Motor neuron (in vitro differentiated cells): ENCODE data around the gene WWOX. TPM values are rescaled to one million over a fixed set of nuclear protein-coding genes. Genes with fewer than 3 reads are reported as not detected.
"Not testable (repeated sequence)": the region's sequence is repeated elsewhere in the genome, so short reads cannot be mapped to it uniquely, and the experiment has no call there.

Experiments
- ATAC-seq, 8 experiments: fragments of 200-7000 bp; cut with Tn5 transposase; replicated peaks in 6 of 8; 2 replicates each; pipeline ENCODE4 v1.8.0; 2021; ENCODE audit warnings: mild to moderate bottlenecking in 8 of 8, moderate library complexity in 8 of 8
- H3K27ac ChIP-seq, 2 donors: fragments of 250-450 bp; sonication (Bioruptor Pico); 2 replicates each; pipeline ENCODE4 v1.9.0; 2021; ENCODE audit warnings: antibody characterized with exemption in 2 of 2, mild to moderate bottlenecking in 2 of 2, moderate library complexity in 1 of 2
- H3K4me1 ChIP-seq, 2 donors: fragments of 250-450 bp; sonication (Bioruptor Pico); replicated peaks in 1 of 2; 2 replicates each; pipeline ENCODE4 v1.6.1; 2021; ENCODE audit warnings: antibody characterized with exemption in 2 of 2, mild to moderate bottlenecking in 2 of 2, moderate library complexity in 1 of 2
- H3K4me3 ChIP-seq, 5 donors: fragments of 250-450 bp; sonication (Bioruptor Pico); 2 replicates each; pipeline ENCODE4 v1.9.0; 2021; ENCODE audit warnings: antibody characterized with exemption in 5 of 5, mild to moderate bottlenecking in 5 of 5, moderate library complexity in 4 of 5
- WGBS, 10 experiments: fragments of 450-650 bp; shearing (Covaris generic); methylation state at CpG; one replicate each; pipeline ENCODE4 v1.0.0; 2022; 5-methylcytosine and 5-hydroxymethylcytosine counted together
- in situ Hi-C, 9 experiments: fragments of 400-800 bp; cut with MboI; loops; one replicate each; pipeline ENCODE4 v1.15.0; 2021; ENCODE audit warnings: low sequenced_read_pairs in 9 of 9, low pct_unique_long_range_greater_than_20kb in 2 of 9; ENCODE audit not compliant: unreplicated experiment in 9 of 9
- total RNA-seq, 8 experiments: library from RNA; unstranded; fragments of 300-600 nt; gene quantifications; 2 replicates each; pipeline versions ENCODE4 v1.2.3 to v1.2.4, GENCODE V29; 2022

Gene WWOX
- total RNA-seq, 8 experiments from 2014 or later: 10.3 to 27.8 (median 12.3) TPM

GRCh38 chr16:79037521-79038373, 938.3 kb downstream of the WWOX start:
- ATAC-seq: no peak
- whole genome bisulfite sequencing, 10 experiments: 3 to 82% (median 66%) methylated on average over 3 to 10 of the region's 10 CpGs
- no peak overlapping the region for H3K27ac ChIP-seq
- in situ Hi-C loops: no loop called here
- no peak overlapping the region for H3K4me3 ChIP-seq
- H3K4me1 ChIP-seq: peaks cover 2 to 5% of the 10 kb centered on the region in 2 donors

GRCh38 chr16:79041206-79041605, 941.8 kb downstream of the WWOX start:
- peaks cover 2 to 5% of the 10 kb centered on the region in 2 donors for H3K4me1 ChIP-seq
- in situ Hi-C loops: no loop called here
- no peak overlapping the region for H3K4me3 ChIP-seq
- no peak overlapping the region for H3K27ac ChIP-seq
- 18 to 100% (median 63%) methylated on average over 1 to 4 of the region's 8 CpGs; no CpG with 5 or more reads in 3 of the 10 experiments for WGBS, 10 experiments
- ATAC-seq: no peak

GRCh38 chr16:79042141-79042540, 942.7 kb downstream of the WWOX start:
- no peak for ATAC-seq
- Histone ChIP-seq H3K27ac (no peak overlapping the region), H3K4me3 (no peak overlapping the region), H3K4me1 (peaks cover 2 to 5% of the 10 kb centered on the region in 2 donors)
- in situ Hi-C loops: no loop called here
- WGBS, 10 experiments: 13 to 100% (median 97%) methylated on average over 1 to 2 of the region's 2 CpGs; no CpG with 5 or more reads in 2 of the 10 experiments

GRCh38 chr16:79042886-79043285, 943.4 kb downstream of the WWOX start:
- in situ Hi-C loops: no loop called here
- Histone ChIP-seq H3K4me3 (no peak overlapping the region), H3K27ac (no peak overlapping the region), H3K4me1 (peaks cover 2 to 3% of the 10 kb centered on the region in 2 donors)
- 0 to 100% (median 50%) methylated on average over 1 to 3 of the region's 3 CpGs; no CpG with 5 or more reads in 1 of the 10 experiments for WGBS, 10 experiments
- ATAC-seq: no peak

GRCh38 chr16:79045191-79045590, 945.7 kb downstream of the WWOX start:
- in situ Hi-C loops: no loop called here
- Histone ChIP-seq H3K27ac (no peak overlapping the region), H3K4me3 (no peak overlapping the region), H3K4me1 (peaks cover 2 to 3% of the 10 kb centered on the region in 2 donors)
- WGBS, 10 experiments: 0 to 100% (median 46%) methylated on average over 1 to 2 of the region's 2 CpGs; no CpG with 5 or more reads in 2 of the 10 experiments
- no peak for ATAC-seq

- ATAC-seq: peak in 1 of 8 experiments; percentile 30
- 19 to 85% (median 58%) methylated on average over 2 to 3 of the region's 3 CpGs; no CpG with 5 or more reads in 2 of the 10 experiments for WGBS, 10 experiments
Observed at GRCh38 chr16:79047337-79047736, 947.9 kb downstream of the WWOX start.

GRCh38 chr16:79049040-79049439, 949.6 kb downstream of the WWOX start:
- in situ Hi-C loops: no loop called here
- H3K4me1 ChIP-seq: peaks cover 0 to 6% of the 10 kb centered on the region in 2 donors
- peak in 1 of 8 experiments; percentile 10 for ATAC-seq
- no peak overlapping the region for H3K27ac ChIP-seq
- H3K4me3 ChIP-seq: no peak overlapping the region
- 40 to 100% (median 90%) methylated on average over 1 to 4 of the region's 6 CpGs; no CpG with 5 or more reads in 1 of the 10 experiments for WGBS, 10 experiments

More at GRCh38 chr16:79047337-79047736, 947.9 kb downstream of the WWOX start:
- Histone ChIP-seq H3K27ac (no peak overlapping the region), H3K4me3 (no peak overlapping the region), H3K4me1 (peaks cover 0 to 2% of the 10 kb centered on the region in 2 donors)
- in situ Hi-C loops: no loop called here

- H3K4me1 ChIP-seq: peaks cover 0 to 7% of the 10 kb centered on the region in 2 donors
- no peak overlapping the region for H3K27ac ChIP-seq
- peak in 3 of 8 experiments; percentile 30 to 70 (median 45) for ATAC-seq
- WGBS, 10 experiments: 67 to 100% (median 90%) methylated on average over 1 to 3 of the region's 4 CpGs; no CpG with 5 or more reads in 6 of the 10 experiments
- no peak overlapping the region for H3K4me3 ChIP-seq
- in situ Hi-C loops: no loop called here
Observed at GRCh38 chr16:79050063-79050462, 950.6 kb downstream of the WWOX start.

GRCh38 chr16:79051313-79051712, 951.9 kb downstream of the WWOX start:
- Histone ChIP-seq H3K4me3 (no peak overlapping the region), H3K27ac (no peak overlapping the region), H3K4me1 (peaks cover 0 to 7% of the 10 kb centered on the region in 2 donors)
- ATAC-seq: no peak
- in situ Hi-C loops: no loop called here
- WGBS, 10 experiments: 0 to 83% (median 70%) methylated on average over 1 to 2 of the region's 4 CpGs; no CpG with 5 or more reads in 5 of the 10 experiments

GRCh38 chr16:79052198-79052597, 952.7 kb downstream of the WWOX start:
- whole genome bisulfite sequencing, 10 experiments: 89 to 100% (median 100%) methylated on average over 1 to 4 of the region's 4 CpGs; no CpG with 5 or more reads in 4 of the 10 experiments
- in situ Hi-C loops: not testable (repeated sequence)

GRCh38 chr16:79053577-79053976, 954.1 kb downstream of the WWOX start:
- ATAC-seq: no peak
- Histone ChIP-seq H3K27ac (no peak overlapping the region), H3K4me1 (peaks cover 0 to 7% of the 10 kb centered on the region in 2 donors), H3K4me3 (no peak overlapping the region)
- 25 to 90% (median 77%) methylated on average over 2 to 4 of the region's 4 CpGs for WGBS, 10 experiments
- in situ Hi-C loops: no loop called here

More at GRCh38 chr16:79052198-79052597, 952.7 kb downstream of the WWOX start:
- not testable (repeated sequence) for H3K4me1 ChIP-seq, H3K27ac ChIP-seq, ATAC-seq, H3K4me3 ChIP-seq

GRCh38 chr16:79054211-79054984, 954.9 kb downstream of the WWOX start:
- H3K27ac ChIP-seq: no peak overlapping the region
- peaks cover 0 to 7% of the 10 kb centered on the region in 2 donors for H3K4me1 ChIP-seq
- no peak overlapping the region for H3K4me3 ChIP-seq
- WGBS, 10 experiments: 39 to 88% (median 78%) methylated on average over 6 to 13 of the region's 13 CpGs
- ATAC-seq: no peak
- in situ Hi-C loops: no loop called here
